Measurements from ENCODE around the gene SHC4.
A peak's percentile ranks its signal among the peaks of the same experiment; 100 is the strongest.
"Not testable (repeated sequence)": the region's sequence is repeated elsewhere in the genome, so short reads cannot be mapped to it uniquely, and the experiment has no call there.

The SHC4 gene

GRCh38 chr15:48924528-48925393 is 39.0 kb downstream of the SHC4 start:
- DNase-seq = peak; percentile 15

- DNase-seq = no peak
Observed at GRCh38 chr15:48922046-48922445, 41.7 kb downstream of the SHC4 start.

GRCh38 chr15:48916721-48917120 is 47.0 kb downstream of the SHC4 start:
- no peak for DNase-seq

GRCh38 chr15:48915861-48916260 is 47.9 kb downstream of the SHC4 start:
- no peak for DNase-seq

GRCh38 chr15:48914717-48915116 is 49.0 kb downstream of the SHC4 start:
- no peak for DNase-seq

GRCh38 chr15:48913141-48913540 is 50.6 kb downstream of the SHC4 start:
- DNase-seq = no peak

- DNase-seq = not testable (repeated sequence)
Observed at GRCh38 chr15:48910554-48910953, 53.2 kb downstream of the SHC4 start.

- DNase-seq = not testable (repeated sequence)
Observed at GRCh38 chr15:48909313-48909712, 54.4 kb downstream of the SHC4 start.

- DNase-seq = no peak
Observed at GRCh38 chr15:48905847-48906246, 57.9 kb downstream of the SHC4 start.

GRCh38 chr15:48905216-48905615 is 58.5 kb downstream of the SHC4 start:
- DNase-seq = no peak

GRCh38 chr15:48904758-48905157 is 59.0 kb downstream of the SHC4 start:
- DNase-seq = no peak

GRCh38 chr15:48899793-48900192 is 63.9 kb downstream of the SHC4 start:
- no peak for DNase-seq

- DNase-seq = no peak
Observed at GRCh38 chr15:48898446-48898845, 65.3 kb downstream of the SHC4 start.

GRCh38 chr15:48898032-48898431 is 65.7 kb downstream of the SHC4 start:
- DNase-seq = no peak

- peak; percentile 79 for DNase-seq
Observed at GRCh38 chr15:48896869-48897814, 66.6 kb downstream of the SHC4 start.

GRCh38 chr15:48893311-48893710 is 70.4 kb downstream of the SHC4 start:
- DNase-seq = no peak

- no peak for DNase-seq
Observed at GRCh38 chr15:48891232-48891765, 72.4 kb downstream of the SHC4 start.

- no peak for DNase-seq
Observed at GRCh38 chr15:48890375-48890972, 73.2 kb downstream of the SHC4 start.

GRCh38 chr15:48889925-48890324 is 73.8 kb downstream of the SHC4 start:
- no peak for DNase-seq

GRCh38 chr15:48888836-48889235 is 74.9 kb downstream of the SHC4 start:
- DNase-seq = no peak

GRCh38 chr15:48888191-48888590 is 75.5 kb downstream of the SHC4 start:
- no peak for DNase-seq

GRCh38 chr15:48887144-48887543 is 76.6 kb downstream of the SHC4 start:
- no peak for DNase-seq

GRCh38 chr15:48883699-48884098 is 80.0 kb downstream of the SHC4 start:
- DNase-seq = no peak
